Astrocyte (in vitro differentiated cells and primary cell): ENCODE results near the gene RARRES1. TPM values are rescaled to one million over a fixed set of nuclear protein-coding genes. Genes with fewer than 3 reads are reported as not detected.
A peak's percentile ranks its signal among the peaks of the same experiment; 100 is the strongest.

Experiments
- DNase-seq: peaks from one replicate; pipeline ENCODE4 v3.0.0-alpha.2; 2010; ENCODE audit warnings: low read depth
- FAIRE-seq: peaks from 2 replicates; lab custom pipeline; 2011; peaks lifted over from hg19 to GRCh38; lab: Jason Lieb, UNC
- H2AFZ ChIP-seq: 2 replicates; pipeline ENCODE4 v1.6.0; 2012; ENCODE audit warnings: low read depth, low read length, inconsistent platforms
- H3K27ac ChIP-seq: 2 replicates; pipeline ENCODE4 v1.5.1; 2011; ENCODE audit warnings: low read depth, low read length, inconsistent platforms
- H3K27me3 ChIP-seq: 2 replicates; pipeline ENCODE4 v1.6.0; 2011; ENCODE audit warnings: low read length, inconsistent platforms; ENCODE audit not compliant: insufficient read depth
- H3K36me3 ChIP-seq: 2 replicates; pipeline ENCODE4 v1.5.1; 2011; ENCODE audit warnings: low read length, inconsistent platforms; ENCODE audit not compliant: insufficient read depth
- H3K4me1 ChIP-seq: 2 replicates; pipeline ENCODE4 v1.5.1; 2011; ENCODE audit warnings: low read length, inconsistent platforms; ENCODE audit not compliant: insufficient read depth
- H3K4me2 ChIP-seq: 2 replicates; pipeline ENCODE4 v1.6.0; 2012; ENCODE audit warnings: low read length, inconsistent platforms
- H3K4me3 ChIP-seq: 2 replicates; pipeline ENCODE4 v1.5.1; 2011; ENCODE audit warnings: low read depth, mild to moderate bottlenecking, low read length, inconsistent platforms; ENCODE audit not compliant: insufficient read depth
- H3K79me2 ChIP-seq: 2 replicates; pipeline ENCODE4 v1.6.0; 2012; ENCODE audit warnings: mild to moderate bottlenecking, low read length, inconsistent platforms; ENCODE audit not compliant: insufficient read depth
- H3K9ac ChIP-seq: 2 replicates; pipeline ENCODE4 v1.6.0; 2012; ENCODE audit warnings: mild to moderate bottlenecking, low read length, inconsistent platforms
- H3K9me3 ChIP-seq: 2 replicates; pipeline ENCODE4 v1.5.1; 2012; ENCODE audit warnings: low read depth, mild to moderate bottlenecking, low read length, inconsistent platforms; ENCODE audit not compliant: insufficient read depth
- H4K20me1 ChIP-seq: 2 replicates; pipeline ENCODE4 v1.6.0; 2012; ENCODE audit warnings: low read length, inconsistent platforms; ENCODE audit not compliant: insufficient read depth
- H3K27ac Mint-ChIP-seq: one replicate; pipeline ENCODE4 v1.8.0; 2021; ENCODE audit warnings: mild to moderate bottlenecking, mixed read lengths; ENCODE audit not compliant: unreplicated experiment
- H3K27me3 Mint-ChIP-seq: one replicate; pipeline ENCODE4 v1.8.0; 2021; ENCODE audit warnings: low read depth, mixed read lengths; ENCODE audit not compliant: unreplicated experiment
- H3K36me3 Mint-ChIP-seq: one replicate; pipeline ENCODE4 v1.8.0; 2021; ENCODE audit warnings: low read depth, mixed read lengths; ENCODE audit not compliant: unreplicated experiment
- H3K4me1 Mint-ChIP-seq: one replicate; pipeline ENCODE4 v1.8.0; 2021; ENCODE audit warnings: low read depth, mixed read lengths; ENCODE audit not compliant: unreplicated experiment
- H3K4me3 Mint-ChIP-seq: one replicate; pipeline ENCODE4 v1.8.0; 2021; ENCODE audit warnings: mild to moderate bottlenecking, moderate library complexity, mixed read lengths; ENCODE audit not compliant: unreplicated experiment
- H3K9me3 Mint-ChIP-seq: one replicate; pipeline ENCODE4 v1.8.0; 2021; ENCODE audit warnings: mild to moderate bottlenecking, mixed read lengths; ENCODE audit not compliant: unreplicated experiment
- EZH2 ChIP-seq: IDR thresholded peaks from 2 replicates; pipeline ENCODE4 v1.6.1; 2012; ENCODE audit warnings: mild to moderate bottlenecking, low read length, inconsistent platforms; ENCODE audit not compliant: insufficient read depth
- total RNA-seq: library from RNA; stranded (reverse); gene quantifications from 2 replicates; pipeline ENCODE4 v1.2.1, GENCODE V29; 2021
- TF ChIP-seq, protein P1 (sequence below): IDR thresholded peaks from 2 replicates; pipeline ENCODE4 v1.5.1; 2011; ENCODE audit warnings: low read depth, mild to moderate bottlenecking, inconsistent platforms, low read length, moderate library complexity; ENCODE audit not compliant: insufficient read depth

RARRES1 gene
- total RNA-seq, 1 donor from 2014 or later: 1.2 TPM

- no peaks in the 10 kb centered on the region for H3K27me3 Mint-ChIP-seq
- Histone ChIP-seq H4K20me1 (no peaks in the 10 kb centered on the region), H3K4me1 (peaks cover 66% of the 10 kb centered on the region), H2AFZ (peak overlapping the region; percentile 6), H3K4me3 (no peak overlapping the region), H3K9ac (no peak overlapping the region), H3K36me3 (peaks cover 3% of the 10 kb centered on the region), H3K79me2 (peaks cover 4% of the 10 kb centered on the region), H3K4me2 (peak overlapping the region; percentile 2), H3K9me3 (no peaks in the 10 kb centered on the region), H3K27me3 (no peaks in the 10 kb centered on the region), H3K27ac (peak overlapping the region; percentile 45)
- DNase-seq (peak; percentile 45), FAIRE-seq (no peak)
- TF ChIP-seq, protein P1, sequence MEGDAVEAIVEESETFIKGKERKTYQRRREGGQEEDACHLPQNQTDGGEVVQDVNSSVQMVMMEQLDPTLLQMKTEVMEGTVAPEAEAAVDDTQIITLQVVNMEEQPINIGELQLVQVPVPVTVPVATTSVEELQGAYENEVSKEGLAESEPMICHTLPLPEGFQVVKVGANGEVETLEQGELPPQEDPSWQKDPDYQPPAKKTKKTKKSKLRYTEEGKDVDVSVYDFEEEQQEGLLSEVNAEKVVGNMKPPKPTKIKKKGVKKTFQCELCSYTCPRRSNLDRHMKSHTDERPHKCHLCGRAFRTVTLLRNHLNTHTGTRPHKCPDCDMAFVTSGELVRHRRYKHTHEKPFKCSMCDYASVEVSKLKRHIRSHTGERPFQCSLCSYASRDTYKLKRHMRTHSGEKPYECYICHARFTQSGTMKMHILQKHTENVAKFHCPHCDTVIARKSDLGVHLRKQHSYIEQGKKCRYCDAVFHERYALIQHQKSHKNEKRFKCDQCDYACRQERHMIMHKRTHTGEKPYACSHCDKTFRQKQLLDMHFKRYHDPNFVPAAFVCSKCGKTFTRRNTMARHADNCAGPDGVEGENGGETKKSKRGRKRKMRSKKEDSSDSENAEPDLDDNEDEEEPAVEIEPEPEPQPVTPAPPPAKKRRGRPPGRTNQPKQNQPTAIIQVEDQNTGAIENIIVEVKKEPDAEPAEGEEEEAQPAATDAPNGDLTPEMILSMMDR: no peak
- TF ChIP-seq EZH2: no peak
- H3K36me3 Mint-ChIP-seq: no peaks in the 10 kb centered on the region
- peaks cover 81% of the 10 kb centered on the region for H3K4me1 Mint-ChIP-seq
- peak overlapping the region; percentile 92 for H3K27ac Mint-ChIP-seq
- H3K9me3 Mint-ChIP-seq: peaks cover 2% of the 10 kb centered on the region
- no peak overlapping the region for H3K4me3 Mint-ChIP-seq
These were observed 19.2 kb downstream of the RARRES1 start for GRCh38 chr3:158713094-158713499.

- Mint-ChIP-seq H3K4me1 (peaks cover 78% of the 10 kb centered on the region), H3K4me3 (no peak overlapping the region), H3K9me3 (peaks cover 2% of the 10 kb centered on the region), H3K27ac (peak overlapping the region; percentile 92), H3K27me3 (no peaks in the 10 kb centered on the region), H3K36me3 (peaks cover under 1% of the 10 kb centered on the region)
- Histone ChIP-seq H3K36me3 (peaks cover 5% of the 10 kb centered on the region), H2AFZ (no peak overlapping the region), H3K9me3 (no peaks in the 10 kb centered on the region), H3K27me3 (no peaks in the 10 kb centered on the region), H3K4me2 (peak overlapping the region; percentile 2), H3K79me2 (peaks cover 4% of the 10 kb centered on the region), H3K4me1 (peaks cover 61% of the 10 kb centered on the region), H3K4me3 (no peak overlapping the region), H3K9ac (no peak overlapping the region), H4K20me1 (no peaks in the 10 kb centered on the region), H3K27ac (peak overlapping the region; percentile 45)
- TF ChIP-seq EZH2: no peak
- FAIRE-seq (no peak), DNase-seq (no peak)
These were observed 19.8 kb downstream of the RARRES1 start for GRCh38 chr3:158712443-158712842.

DNA sequence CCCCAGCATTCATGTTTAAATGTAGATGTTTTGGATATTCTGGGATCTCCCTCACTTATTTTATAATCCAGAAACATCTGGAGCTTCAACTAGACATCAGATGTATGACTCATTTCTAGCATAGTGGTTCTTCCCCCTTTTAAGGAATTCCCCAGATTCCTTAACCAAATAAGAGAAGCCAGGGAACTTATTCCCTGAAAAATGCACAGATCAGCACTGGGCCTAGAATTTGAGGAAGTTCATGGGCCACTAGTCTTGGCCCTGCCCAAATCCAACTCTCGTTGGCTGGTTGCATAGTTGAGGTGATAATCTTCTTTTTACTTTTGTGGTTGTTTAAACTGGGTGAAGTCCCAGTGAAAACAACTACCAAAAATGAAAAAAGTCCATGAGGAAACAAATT is 20.4 kb downstream of the RARRES1 start:
- Histone ChIP-seq H3K9ac (no peak overlapping the region), H3K36me3 (peaks cover 8% of the 10 kb centered on the region), H3K79me2 (peaks cover 4% of the 10 kb centered on the region), H3K9me3 (no peaks in the 10 kb centered on the region), H3K27me3 (no peaks in the 10 kb centered on the region), H3K4me3 (no peak overlapping the region), H3K4me2 (peak overlapping the region; percentile 18), H2AFZ (no peak overlapping the region), H3K4me1 (peaks cover 55% of the 10 kb centered on the region), H4K20me1 (no peaks in the 10 kb centered on the region), H3K27ac (peak overlapping the region; percentile 45)
- DNase-seq: peak; percentile 95
- H3K27ac Mint-ChIP-seq: peak overlapping the region; percentile 89
- H3K4me3 Mint-ChIP-seq: peak overlapping the region; percentile 43
- TF ChIP-seq EZH2: no peak
- TF ChIP-seq, protein P1: no peak
- peaks cover 73% of the 10 kb centered on the region for H3K4me1 Mint-ChIP-seq
- peaks cover 4% of the 10 kb centered on the region for H3K36me3 Mint-ChIP-seq
- H3K27me3 Mint-ChIP-seq: no peaks in the 10 kb centered on the region
- H3K9me3 Mint-ChIP-seq: peaks cover 2% of the 10 kb centered on the region
- FAIRE-seq: no peak
